ENCODE data around the gene P2RY12. TPM values are rescaled to one million over a fixed set of nuclear protein-coding genes. Genes with fewer than 3 reads are reported as not detected.

P2RY12 gene
- total and polyA plus RNA-seq, 2 of the 4 experiments (the other 2 are of a cell fraction), result not detected

DNA sequence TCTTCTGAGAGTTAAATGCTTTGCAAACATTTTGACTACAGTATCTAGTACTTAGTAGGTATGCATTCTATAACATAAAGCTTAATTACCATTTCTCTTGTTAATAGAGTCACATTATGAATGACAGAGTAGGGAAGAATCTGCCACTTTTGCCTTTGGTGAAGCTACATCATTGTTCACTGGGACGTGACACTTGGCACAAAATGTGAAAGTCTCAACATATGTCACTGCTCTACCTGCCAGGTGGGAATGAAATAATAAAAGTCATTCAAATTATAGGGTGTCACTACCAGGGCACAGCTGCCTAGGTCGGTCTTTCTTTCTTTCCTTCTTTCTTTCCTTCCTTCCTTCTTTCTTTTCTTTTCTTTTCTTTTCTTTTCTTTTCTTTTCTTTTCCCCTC is 85.5 kb downstream of the P2RY12 start:
- intact Hi-C loops (cut with micrococcal nuclease), result loop anchor here (10.0 kb wide), 1 partner anchor 166 kb away; the partner anchor contains the start of gene IGSF10
- ChIA-PET POLR2A (ENCODE audit: unreplicated experiment) (interaction anchor here (0.6 kb wide), 1 partner anchor 140 kb away, joined by 4 read pairs; no protein-coding TSS in a partner anchor), CTCF (no interaction called here)
- DNase-seq (no peak), ATAC-seq (ENCODE audit: low read depth) (no peak)
- no peak overlapping the region for H3K18ac ChIP-seq (ENCODE audit: low read depth, low read length)
- H2AK9ac ChIP-seq (replicated peaks; ENCODE audit: low read depth, low read length, poor library complexity), result no peak overlapping the region
- H3K4me3 ChIP-seq (ENCODE audit: insufficient read depth, low read depth, low read length), result no peak overlapping the region
- H3K23ac ChIP-seq (ENCODE audit: low read depth, low read length), result no peak overlapping the region
- H3K9me3 ChIP-seq (ENCODE audit: control insufficient read depth, insufficient read depth, low read length), result no peaks in the 10 kb centered on the region
- in situ Hi-C loops (cut with MboI; ENCODE audit: low sequenced_read_pairs), result loop anchor here (5.0 to 10.0 kb wide), 2 partner anchors 138 to 536 kb away; no protein-coding TSS in a partner anchor
- no peaks in the 10 kb centered on the region; the same call in 1 of the 2 replicates for H3K9me1 ChIP-seq (ENCODE audit: insufficient read depth, low read length)
- dilution Hi-C loops (cut with HindIII; ENCODE audit: low sequenced_read_pairs, unreplicated experiment), result no loop called here
- no peak overlapping the region for H3K4me2 ChIP-seq (ENCODE audit: low read depth, low read length)
- no peak overlapping the region for H2BK15ac ChIP-seq (ENCODE audit: low read depth, low read length)
- H4K5ac ChIP-seq (ENCODE audit: low read depth, low read length), result no peak overlapping the region
- WGBS, 2 experiments (ENCODE audit: extremely low coverage in 2 of 2, insufficient read length in 1 of 2), result no CpG with 5 or more reads among the region's 2 CpGs
- BruUV-seq (replicated peaks), result no TSS peak
- no peak overlapping the region for H2BK20ac ChIP-seq (ENCODE audit: low read depth, low read length)
- H3K4ac ChIP-seq (ENCODE audit: low read depth, low read length), result no peak overlapping the region
- H4K20me1 ChIP-seq (ENCODE audit: insufficient read depth, low read length), result no peaks in the 10 kb centered on the region
- no peak overlapping the region for H4K8ac ChIP-seq (ENCODE audit: low read depth in 2 of 2, low read length in 2 of 2)
- H2AK5ac ChIP-seq (ENCODE audit: low read depth, low read length), result no peak overlapping the region
- no peak overlapping the region for H4K91ac ChIP-seq (ENCODE audit: insufficient read depth, low read depth, low read length)
- TF ChIP-seq, protein P1, sequence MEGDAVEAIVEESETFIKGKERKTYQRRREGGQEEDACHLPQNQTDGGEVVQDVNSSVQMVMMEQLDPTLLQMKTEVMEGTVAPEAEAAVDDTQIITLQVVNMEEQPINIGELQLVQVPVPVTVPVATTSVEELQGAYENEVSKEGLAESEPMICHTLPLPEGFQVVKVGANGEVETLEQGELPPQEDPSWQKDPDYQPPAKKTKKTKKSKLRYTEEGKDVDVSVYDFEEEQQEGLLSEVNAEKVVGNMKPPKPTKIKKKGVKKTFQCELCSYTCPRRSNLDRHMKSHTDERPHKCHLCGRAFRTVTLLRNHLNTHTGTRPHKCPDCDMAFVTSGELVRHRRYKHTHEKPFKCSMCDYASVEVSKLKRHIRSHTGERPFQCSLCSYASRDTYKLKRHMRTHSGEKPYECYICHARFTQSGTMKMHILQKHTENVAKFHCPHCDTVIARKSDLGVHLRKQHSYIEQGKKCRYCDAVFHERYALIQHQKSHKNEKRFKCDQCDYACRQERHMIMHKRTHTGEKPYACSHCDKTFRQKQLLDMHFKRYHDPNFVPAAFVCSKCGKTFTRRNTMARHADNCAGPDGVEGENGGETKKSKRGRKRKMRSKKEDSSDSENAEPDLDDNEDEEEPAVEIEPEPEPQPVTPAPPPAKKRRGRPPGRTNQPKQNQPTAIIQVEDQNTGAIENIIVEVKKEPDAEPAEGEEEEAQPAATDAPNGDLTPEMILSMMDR (conservative IDR thresholded peaks at IDR 0.05; ENCODE audit: low read depth, low read length), result no peak
- TF ChIP-seq RAD21 (IDR thresholded peaks at IDR 0.05; ENCODE audit: low read length) (no peak), MAFK (IDR thresholded peaks at IDR 0.05; ENCODE audit: low read depth, low read length) (no peak), SMC3 (IDR thresholded peaks at IDR 0.05; ENCODE audit: low read depth, low read length) (no peak), MAZ (IDR thresholded peaks at IDR 0.05; ENCODE audit: borderline replicate concordance, low read depth, low read length) (no peak), RFX5 (IDR thresholded peaks at IDR 0.05; ENCODE audit: low read depth, low read length) (no peak), MXI1 (IDR thresholded peaks at IDR 0.05; ENCODE audit: borderline replicate concordance, low read depth, low read length) (no peak), FOS (IDR thresholded peaks at IDR 0.05; ENCODE audit: low read depth, low read length) (no peak), CHD1 (IDR thresholded peaks at IDR 0.05; ENCODE audit: low read depth, low read length) (no peak), POLR2A (IDR thresholded peaks at IDR 0.05; ENCODE audit: low read depth, low read length) (no peak), CEBPB (IDR thresholded peaks at IDR 0.05; ENCODE audit: low read depth, low read length) (no peak)
- TF ChIP-seq, protein P2, sequence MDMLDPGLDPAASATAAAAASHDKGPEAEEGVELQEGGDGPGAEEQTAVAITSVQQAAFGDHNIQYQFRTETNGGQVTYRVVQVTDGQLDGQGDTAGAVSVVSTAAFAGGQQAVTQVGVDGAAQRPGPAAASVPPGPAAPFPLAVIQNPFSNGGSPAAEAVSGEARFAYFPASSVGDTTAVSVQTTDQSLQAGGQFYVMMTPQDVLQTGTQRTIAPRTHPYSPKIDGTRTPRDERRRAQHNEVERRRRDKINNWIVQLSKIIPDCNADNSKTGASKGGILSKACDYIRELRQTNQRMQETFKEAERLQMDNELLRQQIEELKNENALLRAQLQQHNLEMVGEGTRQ (IDR thresholded peaks at IDR 0.05; ENCODE audit: low read depth, low read length), result no peak
- TF ChIP-seq, protein P3, sequence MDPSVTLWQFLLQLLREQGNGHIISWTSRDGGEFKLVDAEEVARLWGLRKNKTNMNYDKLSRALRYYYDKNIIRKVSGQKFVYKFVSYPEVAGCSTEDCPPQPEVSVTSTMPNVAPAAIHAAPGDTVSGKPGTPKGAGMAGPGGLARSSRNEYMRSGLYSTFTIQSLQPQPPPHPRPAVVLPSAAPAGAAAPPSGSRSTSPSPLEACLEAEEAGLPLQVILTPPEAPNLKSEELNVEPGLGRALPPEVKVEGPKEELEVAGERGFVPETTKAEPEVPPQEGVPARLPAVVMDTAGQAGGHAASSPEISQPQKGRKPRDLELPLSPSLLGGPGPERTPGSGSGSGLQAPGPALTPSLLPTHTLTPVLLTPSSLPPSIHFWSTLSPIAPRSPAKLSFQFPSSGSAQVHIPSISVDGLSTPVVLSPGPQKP (IDR thresholded peaks at IDR 0.05; ENCODE audit: borderline replicate concordance, low read depth, low read length), result no peak
- H3K27me3 ChIP-seq (ENCODE audit: control insufficient read depth, insufficient read depth, low read length), result no peaks in the 10 kb centered on the region
- no peaks in the 10 kb centered on the region for H3K79me1 ChIP-seq (ENCODE audit: low read depth in 1 of 2, low read length in 2 of 2)
- H3K36me3 ChIP-seq (ENCODE audit: control insufficient read depth, insufficient read depth, low read length), result no peaks in the 10 kb centered on the region
- no peak overlapping the region for H3K9ac ChIP-seq (ENCODE audit: low read depth, low read length)
- H3K4me1 ChIP-seq (ENCODE audit: control insufficient read depth, insufficient read depth, low read length), result peaks cover 3% of the 10 kb centered on the region
- H2AFZ ChIP-seq (replicated peaks; ENCODE audit: low read length, poor library complexity), result no peak overlapping the region
- H3K56ac ChIP-seq (ENCODE audit: extremely low read depth, insufficient read depth, low read length), result no peak overlapping the region
- H3K14ac ChIP-seq (replicated peaks; ENCODE audit: low read depth, low read length), result no peak overlapping the region
- no peak overlapping the region for H2BK5ac ChIP-seq (ENCODE audit: low read depth, low read length, poor library complexity, severe bottlenecking)
- H3K27ac ChIP-seq (ENCODE audit: insufficient read depth, low read length), result no peak overlapping the region
- H2BK120ac ChIP-seq (ENCODE audit: low read depth, low read length), result no peak overlapping the region
